ENCODE results near the gene USP22. TPM values are rescaled to one million over a fixed set of nuclear protein-coding genes. Genes with fewer than 3 reads are reported as not detected.

The USP22 gene
- total and polyA plus RNA-seq, 10 of the 15 experiments (the other 5 are each of a cell fraction or from before 2014, with no cell fraction given), result 10.8 to 218 (median 98.8) TPM

- RAD21 ChIA-PET (ENCODE audit: unreplicated experiment), result no interaction called here
- CTCF ChIA-PET, result interaction anchor here (0.7 kb wide), 2 partner anchors 21 to 162 kb away, joined by 3 read pairs; no protein-coding TSS in a partner anchor
- Histone ChIP-seq H4K20me1 (ENCODE audit: control insufficient read depth, insufficient read depth) (no peaks in the 10 kb centered on the region; the same call in 1 of the 2 replicates), H3K4me1 (ENCODE audit: control insufficient read depth, insufficient read depth, low read length) (no peaks in the 10 kb centered on the region), H3K79me2 (ENCODE audit: control insufficient read depth, insufficient read depth, low read length) (no peaks in the 10 kb centered on the region), H3K9ac (ENCODE audit: control insufficient read depth, insufficient read depth, low read length) (no peak overlapping the region), H3K27ac (ENCODE audit: control insufficient read depth, insufficient read depth) (no peak overlapping the region), H2AFZ (ENCODE audit: control insufficient read depth, low read depth, low read length) (no peak overlapping the region), H3K4me2 (ENCODE audit: control insufficient read depth, insufficient read depth) (no peak overlapping the region), H3K9me3 (replicated peaks; ENCODE audit: control insufficient read depth, insufficient read depth, low read length) (no peaks in the 10 kb centered on the region), H3K27me3 (replicated peaks in 1 of 2; ENCODE audit: control insufficient read depth in 2 of 2, insufficient read depth in 2 of 2, low read length in 1 of 2) (no peaks in the 10 kb centered on the region), H3K36me3 (ENCODE audit: control insufficient read depth in 2 of 2, insufficient read depth in 2 of 2, low read length in 1 of 2) (peaks cover 65 to 72% of the 10 kb centered on the region in 2 experiments), H3K4me3 (no peak overlapping the region)
- POLR2A ChIA-PET, result no interaction called here
- ATAC-seq (no peak), FAIRE-seq (no peak), DNase-seq (ENCODE audit: low read depth, low spot score) (no peak)
- intact Hi-C loops (cut with micrococcal nuclease; ENCODE audit: unreplicated experiment), result no loop called here
- SMC1A ChIA-PET (ENCODE audit: uncharacterized antibody, unreplicated experiment), result interaction anchor here (1.6 kb wide), 1 partner anchor 21 kb away, joined by 3 read pairs; no protein-coding TSS in a partner anchor
- no TSS peak for BruUV-seq (replicated peaks)
- WGBS (ENCODE audit: insufficient coverage, insufficient replicate concordance, low lambda C conversion rate, missing lambda C conversion rate), result 73% methylated on average over 9 of the region's 9 CpGs
- in situ Hi-C loops (cut with MboI), result no loop called here
- TF ChIP-seq RUNX3 (IDR thresholded peaks at IDR 0.05; ENCODE audit: low read length) (no peak), NFYA (IDR thresholded peaks at IDR 0.05; ENCODE audit: borderline replicate concordance, low read depth, low read length) (no peak), SPI1 (IDR thresholded peaks at IDR 0.05; ENCODE audit: borderline replicate concordance, insufficient read depth, low read depth, low read length) (no peak), RCOR1 (conservative IDR thresholded peaks at IDR 0.05; ENCODE audit: low read depth, low read length) (no peak), SMAD1 (IDR thresholded peaks at IDR 0.05; ENCODE audit: low read depth, partially characterized antibody) (no peak), HDGF (IDR thresholded peaks at IDR 0.05) (no peak), CEBPB (IDR thresholded peaks at IDR 0.05; ENCODE audit: borderline replicate concordance in 1 of 2, low read depth in 2 of 2, low read length in 2 of 2) (no peak), ATF7 (IDR thresholded peaks at IDR 0.05; ENCODE audit: low read depth) (no peak)
Observed at GRCh38 chr17:21013983-21014382, 28.8 kb downstream of the USP22 start.

GRCh38 chr17:21012736-21013135, 30.1 kb downstream of the USP22 start:
- no peaks in the 10 kb centered on the region for H3K27me3 ChIP-seq (replicated peaks in 1 of 2; ENCODE audit: control insufficient read depth in 2 of 2, insufficient read depth in 2 of 2, low read length in 1 of 2)
- H3K4me3 ChIP-seq, result no peak overlapping the region
- H3K36me3 ChIP-seq (ENCODE audit: control insufficient read depth in 2 of 2, insufficient read depth in 2 of 2, low read length in 1 of 2), result peaks cover 61 to 74% of the 10 kb centered on the region in 2 experiments
- RAD21 ChIA-PET (ENCODE audit: unreplicated experiment), result no interaction called here
- intact Hi-C loops (cut with micrococcal nuclease; ENCODE audit: unreplicated experiment), result no loop called here
- H3K79me2 ChIP-seq (ENCODE audit: control insufficient read depth, insufficient read depth, low read length), result no peaks in the 10 kb centered on the region
- no peaks in the 10 kb centered on the region for H3K4me1 ChIP-seq (ENCODE audit: control insufficient read depth, insufficient read depth, low read length)
- DNase-seq (ENCODE audit: low read depth, low spot score) (no peak), FAIRE-seq (no peak), ATAC-seq (no peak)
- TF ChIP-seq FOXM1 (IDR thresholded peaks at IDR 0.05; ENCODE audit: low read depth, low read length), result no peak
- no peak for TF ChIP-seq RCOR1 (conservative IDR thresholded peaks at IDR 0.05; ENCODE audit: low read depth, low read length)
- no peak for TF ChIP-seq SMARCA5 (IDR thresholded peaks at IDR 0.05)
- TF ChIP-seq RAD51 (IDR thresholded peaks at IDR 0.05), result no peak
- TF ChIP-seq PML (IDR thresholded peaks at IDR 0.05; ENCODE audit: low read length), result no peak
- no peak for TF ChIP-seq HSF1 (IDR thresholded peaks at IDR 0.05; ENCODE audit: low read depth, low read length)
- no peak for TF ChIP-seq KLF5 (IDR thresholded peaks at IDR 0.05; ENCODE audit: partially characterized antibody)
- H3K4me2 ChIP-seq (ENCODE audit: control insufficient read depth, insufficient read depth), result no peak overlapping the region
- CTCF ChIA-PET, result no interaction called here
- no peaks in the 10 kb centered on the region; the same call in 1 of the 2 replicates for H4K20me1 ChIP-seq (ENCODE audit: control insufficient read depth, insufficient read depth)
- 98% methylated on average over 8 of the region's 8 CpGs for WGBS (ENCODE audit: insufficient coverage, insufficient replicate concordance, low lambda C conversion rate, missing lambda C conversion rate)
- H2AFZ ChIP-seq (ENCODE audit: control insufficient read depth, low read depth, low read length), result no peak overlapping the region
- H3K27ac ChIP-seq (ENCODE audit: control insufficient read depth, insufficient read depth), result no peak overlapping the region
- no TSS peak for BruUV-seq (replicated peaks)
- H3K9me3 ChIP-seq (replicated peaks; ENCODE audit: control insufficient read depth, insufficient read depth, low read length), result no peaks in the 10 kb centered on the region
- SMC1A ChIA-PET (ENCODE audit: uncharacterized antibody, unreplicated experiment), result interaction anchor here (1.6 kb wide), 1 partner anchor 22 kb away, joined by 3 read pairs; no protein-coding TSS in a partner anchor
- POLR2A ChIA-PET, result no interaction called here
- no peak overlapping the region for H3K9ac ChIP-seq (ENCODE audit: control insufficient read depth, insufficient read depth, low read length)
- in situ Hi-C loops (cut with MboI), result no loop called here
